MM.1S (cell line): ENCODE measurements around the gene TSPAN4.

Experiments used
- CTCF ChIP-seq: fragments of 300-600 bp; sonication (generic); IDR thresholded peaks from 2 replicates; pipeline ENCODE4 v1.5.1; 2016; ENCODE audit warnings: antibody characterized with exemption, low read length, mixed read lengths
- EZH2phosphoT487 ChIP-seq: fragments of 300-600 bp; sonication (generic); IDR thresholded peaks from 2 replicates; pipeline ENCODE4 v1.6.1; 2018; ENCODE audit warnings: antibody characterized with exemption, low read length

- TF ChIP-seq CTCF (no peak), EZH2phosphoT487 (no peak)
These were observed 19.0 kb upstream of the TSPAN4 start for GRCh38 chr11:823441-824291.
